ENCODE data around the gene PREPL. TPM values are rescaled to one million over a fixed set of nuclear protein-coding genes. Genes with fewer than 3 reads are reported as not detected.

The PREPL gene
- total RNA-seq, 4 donors from 2014 or later = 16.9 to 26.1 (median 22.5) TPM

DNA sequence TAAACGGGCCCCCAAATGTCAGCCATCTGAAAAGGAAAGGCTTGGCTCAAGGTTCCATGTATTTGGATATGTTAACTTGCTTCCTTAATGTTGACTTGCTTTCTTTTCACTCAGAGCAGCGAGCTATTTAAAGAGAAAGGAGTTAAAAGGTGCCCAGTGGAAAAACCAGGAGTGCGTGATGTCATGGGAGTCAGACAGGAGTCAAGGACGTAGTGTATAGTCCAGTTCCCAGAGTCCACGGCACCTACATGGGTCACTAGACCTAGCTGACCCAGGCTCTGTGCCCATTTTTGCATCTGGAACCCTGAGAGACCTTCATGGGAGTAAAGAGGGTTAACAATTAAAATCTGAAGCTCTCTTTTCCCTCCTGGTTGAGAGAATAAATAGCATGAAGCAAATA, 66.2 kb downstream of the PREPL start:
- 87 to 90% methylated on average over 5 of the region's 5 CpGs for WGBS, 2 donors
- no peak for TF ChIP-seq POLR2A (IDR thresholded peaks at IDR 0.05)
- TF ChIP-seq, protein P1, sequence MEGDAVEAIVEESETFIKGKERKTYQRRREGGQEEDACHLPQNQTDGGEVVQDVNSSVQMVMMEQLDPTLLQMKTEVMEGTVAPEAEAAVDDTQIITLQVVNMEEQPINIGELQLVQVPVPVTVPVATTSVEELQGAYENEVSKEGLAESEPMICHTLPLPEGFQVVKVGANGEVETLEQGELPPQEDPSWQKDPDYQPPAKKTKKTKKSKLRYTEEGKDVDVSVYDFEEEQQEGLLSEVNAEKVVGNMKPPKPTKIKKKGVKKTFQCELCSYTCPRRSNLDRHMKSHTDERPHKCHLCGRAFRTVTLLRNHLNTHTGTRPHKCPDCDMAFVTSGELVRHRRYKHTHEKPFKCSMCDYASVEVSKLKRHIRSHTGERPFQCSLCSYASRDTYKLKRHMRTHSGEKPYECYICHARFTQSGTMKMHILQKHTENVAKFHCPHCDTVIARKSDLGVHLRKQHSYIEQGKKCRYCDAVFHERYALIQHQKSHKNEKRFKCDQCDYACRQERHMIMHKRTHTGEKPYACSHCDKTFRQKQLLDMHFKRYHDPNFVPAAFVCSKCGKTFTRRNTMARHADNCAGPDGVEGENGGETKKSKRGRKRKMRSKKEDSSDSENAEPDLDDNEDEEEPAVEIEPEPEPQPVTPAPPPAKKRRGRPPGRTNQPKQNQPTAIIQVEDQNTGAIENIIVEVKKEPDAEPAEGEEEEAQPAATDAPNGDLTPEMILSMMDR (IDR thresholded peaks at IDR 0.05) = no peak
- DNase-seq (ENCODE audit: low spot score in 2 of 2) = no peak
- intact Hi-C loops (cut with DNase I; ENCODE audit: low total_unique reads) = loop anchor here (10.0 kb wide), 1 partner anchor 1230 kb away; no protein-coding TSS in a partner anchor
- no peak overlapping the region for H3K4me3 ChIP-seq (ENCODE audit: low read depth, poor library complexity, severe bottlenecking)

DNA sequence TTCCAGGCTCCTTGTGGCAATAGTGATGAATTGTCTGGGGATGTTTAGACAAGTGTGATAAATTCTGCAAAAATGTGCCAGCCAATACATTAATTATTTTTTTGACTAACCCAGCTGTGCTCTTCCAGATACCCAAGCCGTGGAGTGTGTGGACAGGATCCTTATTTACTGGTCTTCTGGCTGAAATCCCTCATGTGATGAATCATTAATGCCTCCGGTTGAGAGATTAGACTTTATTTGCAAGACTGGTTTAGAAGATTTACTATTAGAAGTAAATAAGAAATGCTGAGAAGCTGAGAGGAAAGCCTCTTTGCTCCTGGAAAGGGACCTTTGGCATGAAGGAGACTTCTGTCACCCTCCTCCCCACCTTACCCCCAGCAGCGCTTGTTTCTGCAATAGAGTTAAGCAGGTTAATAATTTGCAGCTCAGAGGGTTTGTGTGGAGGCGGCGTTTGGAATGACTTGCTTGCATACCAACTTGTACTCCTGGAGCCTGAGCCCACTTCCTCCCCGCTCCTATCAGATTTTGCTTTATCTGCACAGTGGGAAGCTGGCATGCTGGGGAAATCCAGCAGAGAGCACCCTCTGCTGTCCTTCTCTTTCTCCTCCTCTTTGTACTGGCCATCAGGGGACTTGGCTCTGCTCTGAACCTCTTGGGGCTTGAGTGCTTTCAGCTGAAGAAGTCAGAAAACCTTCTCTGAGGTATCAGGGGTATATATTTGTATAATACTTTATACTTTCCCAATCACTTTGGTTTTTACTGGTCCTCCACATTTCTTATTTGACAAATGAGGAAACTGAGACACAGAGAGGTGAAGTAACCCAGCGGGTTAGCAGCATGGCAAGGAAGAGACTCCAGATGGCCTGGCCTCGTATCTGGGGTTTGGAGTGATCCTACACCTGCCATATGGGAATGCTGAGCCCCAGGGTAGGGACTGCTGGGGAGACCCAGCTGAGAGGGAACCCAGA, 69.7 kb downstream of the PREPL start:
- DNase-seq (ENCODE audit: low spot score in 2 of 2) = peak in 1 of 2 donors; percentile 25
- no peak overlapping the region for H3K4me3 ChIP-seq (ENCODE audit: low read depth, poor library complexity, severe bottlenecking)
- intact Hi-C loops (cut with DNase I; ENCODE audit: low total_unique reads) = loop anchor here (5.0 to 10.0 kb wide), 2 partner anchors 49 to 1233 kb away; no protein-coding TSS in a partner anchor
- 27 to 30% methylated on average over 8 of the region's 8 CpGs for WGBS, 2 donors
- TF ChIP-seq, protein P1 (IDR thresholded peaks at IDR 0.05) = no peak
- TF ChIP-seq POLR2A (IDR thresholded peaks at IDR 0.05) = no peak

DNA sequence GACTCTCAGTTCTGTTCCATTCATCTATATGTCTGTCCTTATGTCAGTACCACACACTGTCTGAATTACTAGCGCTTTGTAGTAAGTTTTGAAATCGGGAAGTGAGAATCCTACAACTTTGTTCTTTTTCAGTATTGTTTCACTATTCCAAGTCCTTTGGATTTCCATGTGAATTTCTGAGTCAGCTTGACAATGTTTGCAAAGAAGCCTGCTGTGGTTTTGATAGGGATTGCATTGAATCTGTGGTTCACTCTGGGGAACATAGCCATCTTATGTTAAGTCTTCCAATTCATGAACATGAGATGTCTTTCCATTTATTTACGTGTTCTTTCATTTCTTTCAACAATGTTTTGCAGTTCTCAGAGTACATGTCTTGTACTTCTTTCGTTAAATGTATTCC, 71.0 kb downstream of the PREPL start:
- no peak for DNase-seq (ENCODE audit: low spot score in 2 of 2)
- WGBS, 2 donors = 93% methylated on average over 4 of the region's 4 CpGs
- no peak overlapping the region for H3K4me3 ChIP-seq (ENCODE audit: low read depth, poor library complexity, severe bottlenecking)
- intact Hi-C loops (cut with DNase I; ENCODE audit: low total_unique reads) = loop anchor here (5.0 to 10.0 kb wide), 2 partner anchors 48 to 1235 kb away; no protein-coding TSS in a partner anchor
- TF ChIP-seq, protein P1 (IDR thresholded peaks at IDR 0.05) = no peak
- no peak for TF ChIP-seq POLR2A (IDR thresholded peaks at IDR 0.05)

DNA sequence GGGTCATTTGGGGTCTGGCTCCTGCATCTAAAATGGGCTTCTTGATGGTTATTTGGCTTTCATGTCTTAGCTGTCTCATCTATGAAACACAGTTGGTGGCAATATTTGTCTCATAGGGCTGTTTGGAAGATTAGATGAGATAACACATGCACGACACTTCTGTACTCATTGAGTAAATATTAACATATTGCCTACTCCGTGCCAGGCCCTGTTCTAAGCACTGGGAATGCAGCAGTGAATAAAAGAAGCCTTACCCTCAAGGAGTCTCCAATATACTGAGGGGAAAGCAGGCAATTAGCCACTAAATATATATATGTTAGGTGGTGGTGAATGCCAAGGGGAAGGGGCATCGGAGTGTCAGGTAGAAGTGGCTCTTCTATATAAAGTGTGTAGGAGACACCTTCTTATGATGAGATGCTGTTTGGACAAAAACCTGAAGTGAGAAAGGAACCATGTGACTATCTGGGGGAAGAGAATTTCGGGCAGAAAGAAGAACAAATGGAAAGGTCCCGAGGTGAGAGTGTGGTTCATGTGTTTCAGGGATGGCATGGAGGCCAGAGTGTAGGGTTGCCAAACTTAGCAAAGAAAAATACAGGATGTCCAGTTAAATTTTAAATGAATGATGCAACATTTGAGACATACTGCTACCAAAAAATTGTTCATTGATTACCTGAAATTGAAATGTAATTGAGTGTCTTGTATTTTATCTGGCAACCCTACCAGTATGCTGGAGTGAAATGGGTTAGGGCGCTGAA, 74.2 kb downstream of the PREPL start:
- DNase-seq (ENCODE audit: low spot score in 2 of 2) = no peak
- H3K4me3 ChIP-seq (ENCODE audit: low read depth, poor library complexity, severe bottlenecking) = no peak overlapping the region
- TF ChIP-seq, protein P1 (IDR thresholded peaks at IDR 0.05) = no peak
- no peak for TF ChIP-seq POLR2A (IDR thresholded peaks at IDR 0.05)
- intact Hi-C loops (cut with DNase I; ENCODE audit: low total_unique reads) = no loop called here
- WGBS, 2 donors = 81 to 84% methylated on average over 6 of the region's 6 CpGs

DNA sequence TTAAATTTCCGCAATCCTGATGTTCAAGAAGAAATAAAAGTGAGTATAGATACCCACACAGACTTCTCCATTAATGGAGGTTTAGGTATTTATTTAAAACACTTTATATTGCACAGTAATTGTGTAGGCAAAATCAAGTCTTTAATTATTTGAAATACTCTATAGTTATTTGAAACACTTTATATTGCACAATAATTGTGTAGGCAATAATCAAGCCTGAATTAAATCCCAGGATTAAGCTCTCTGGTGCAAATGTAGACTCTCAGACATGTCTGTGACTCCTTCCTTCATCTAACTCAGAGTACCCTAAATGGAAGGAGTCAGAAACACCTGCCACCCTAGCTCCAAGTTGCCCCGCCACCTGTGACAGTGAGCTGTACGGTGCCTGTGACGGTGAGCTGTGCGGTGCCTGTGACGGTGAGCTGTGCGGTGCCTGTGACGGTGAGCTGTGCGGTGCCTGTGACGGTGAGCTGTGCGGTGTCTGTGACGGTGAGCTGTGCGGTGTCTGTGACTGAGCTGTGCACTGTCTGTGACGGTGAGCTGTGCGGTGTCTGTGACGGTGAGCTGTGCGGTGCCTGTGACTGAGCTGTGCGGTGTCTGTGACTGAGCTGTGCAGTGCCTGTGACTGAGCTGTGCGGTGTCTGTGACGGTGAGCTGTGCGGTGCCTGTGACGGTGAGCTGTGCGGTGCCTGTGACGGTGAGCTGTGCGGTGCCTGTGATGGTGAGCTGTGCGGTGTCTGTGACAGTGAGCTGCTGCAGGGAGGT, 75.0 kb downstream of the PREPL start:
- 92 to 96% methylated on average over 25 to 26 of the region's 26 CpGs for WGBS, 2 donors
- H3K4me3 ChIP-seq (ENCODE audit: low read depth, poor library complexity, severe bottlenecking) = no peak overlapping the region
- TF ChIP-seq, protein P1 (IDR thresholded peaks at IDR 0.05) = no peak
- no peak for TF ChIP-seq POLR2A (IDR thresholded peaks at IDR 0.05)
- no peak for DNase-seq (ENCODE audit: low spot score in 2 of 2)
- intact Hi-C loops (cut with DNase I; ENCODE audit: low total_unique reads) = no loop called here

Measured in lower leg skin (tissue), 4 donors.